ENCODE results near the gene CPNE5. TPM values are rescaled to one million over a fixed set of nuclear protein-coding genes. Genes with fewer than 3 reads are reported as not detected.

Gene CPNE5
- total RNA-seq, 1 donor from 2014 or later, result 1.3 TPM

DNA sequence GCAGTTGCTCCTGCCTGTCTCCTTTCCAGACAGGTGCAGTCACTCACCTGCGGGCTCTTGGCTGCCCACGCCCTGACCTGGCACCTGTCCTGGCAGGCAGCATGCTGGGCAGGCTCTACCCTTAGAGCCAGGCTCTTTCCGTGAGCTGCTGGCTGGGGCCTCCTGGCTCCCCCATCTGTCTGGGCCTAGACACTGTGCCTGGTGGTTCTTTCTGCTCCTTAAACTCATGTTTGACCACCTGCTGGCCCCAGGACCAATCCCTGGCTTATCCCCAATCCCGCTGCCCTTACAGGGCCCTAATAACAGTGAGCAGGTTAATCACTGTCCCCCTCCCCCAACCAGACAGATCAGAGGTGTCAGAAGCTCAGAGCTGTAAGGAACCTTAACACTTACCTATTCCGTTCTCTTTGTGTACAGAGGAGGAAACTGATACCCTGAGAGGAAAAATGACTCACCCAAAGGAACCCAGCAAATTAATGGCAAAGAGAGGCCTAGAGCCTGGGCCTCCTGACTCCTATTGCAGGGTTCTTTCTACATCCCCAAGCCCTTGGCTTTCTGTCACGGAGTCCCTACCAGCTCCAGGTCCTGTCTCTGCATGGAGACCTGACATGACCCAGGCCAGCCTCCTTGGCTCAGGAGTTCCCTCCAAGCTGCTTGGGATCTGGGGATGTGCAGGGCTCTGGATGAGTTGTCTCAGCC lies 86.9 kb downstream of the CPNE5 start:
- H3K27ac ChIP-seq, result no peak overlapping the region
- H3K36me3 ChIP-seq, result no peaks in the 10 kb centered on the region
- no peak for DNase-seq (ENCODE audit: low spot score in 2 of 2)
- H3K27me3 ChIP-seq, result no peaks in the 10 kb centered on the region
- TF ChIP-seq CTCF (IDR thresholded peaks at IDR 0.05), result no peak
- intact Hi-C loops (cut with DNase I), result no loop called here
- H3K4me1 ChIP-seq, result no peaks in the 10 kb centered on the region
- H3K9me3 ChIP-seq, result peaks cover 0 to 7% of the 10 kb centered on the region in 2 donors
- no peak overlapping the region for H3K4me3 ChIP-seq

DNA sequence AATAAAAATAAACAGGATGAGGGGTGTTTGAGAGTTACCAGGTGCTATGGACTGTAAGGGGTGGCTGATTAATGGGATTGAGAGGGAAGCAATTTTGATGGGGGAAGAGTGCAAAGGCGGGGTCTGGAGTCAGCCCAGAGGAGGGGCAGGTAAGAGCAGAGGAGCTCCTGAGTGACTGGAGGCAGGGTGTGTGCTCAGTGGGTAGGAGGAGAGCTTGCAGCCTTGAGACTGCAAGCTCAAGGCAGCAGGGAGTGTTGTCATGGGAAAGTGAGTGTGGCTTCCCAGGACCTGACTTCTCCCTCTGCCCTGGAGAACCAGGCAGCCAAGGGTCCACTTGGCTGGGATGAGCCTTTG lies 87.4 kb downstream of the CPNE5 start:
- no peak for DNase-seq (ENCODE audit: low spot score in 2 of 2)
- Histone ChIP-seq H3K36me3 (no peaks in the 10 kb centered on the region), H3K27ac (no peak overlapping the region), H3K4me3 (no peak overlapping the region), H3K9me3 (peaks cover 0 to 7% of the 10 kb centered on the region in 2 donors), H3K4me1 (no peaks in the 10 kb centered on the region), H3K27me3 (no peaks in the 10 kb centered on the region)
- no peak for TF ChIP-seq CTCF (IDR thresholded peaks at IDR 0.05)
- intact Hi-C loops (cut with DNase I), result no loop called here

DNA sequence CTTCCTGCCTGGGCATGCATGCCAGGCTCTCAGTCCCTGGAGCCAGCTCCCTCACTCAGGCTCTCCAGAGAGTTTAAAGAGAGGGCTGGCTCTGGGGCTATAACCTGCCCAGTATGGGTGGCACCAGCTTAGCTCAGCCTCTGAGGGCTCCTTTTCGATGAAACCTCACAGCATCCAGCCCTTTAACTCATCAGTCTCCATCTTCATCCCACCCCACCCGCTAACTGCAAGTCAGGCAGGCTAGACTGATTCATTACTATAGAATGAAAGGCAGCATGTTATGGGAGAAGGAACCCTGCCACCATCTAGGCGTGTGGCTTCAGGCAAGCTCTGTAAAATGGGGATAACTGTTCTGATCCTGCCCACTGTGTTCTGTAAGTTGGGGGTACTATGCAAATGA lies 88.2 kb downstream of the CPNE5 start:
- no peaks in the 10 kb centered on the region for H3K4me1 ChIP-seq
- H3K36me3 ChIP-seq, result no peaks in the 10 kb centered on the region
- no peak for DNase-seq (ENCODE audit: low spot score in 2 of 2)
- H3K27ac ChIP-seq, result no peak overlapping the region
- peaks cover 0 to 7% of the 10 kb centered on the region in 2 donors for H3K9me3 ChIP-seq
- no peak overlapping the region for H3K4me3 ChIP-seq
- intact Hi-C loops (cut with DNase I), result no loop called here
- TF ChIP-seq CTCF (IDR thresholded peaks at IDR 0.05), result no peak
- no peaks in the 10 kb centered on the region for H3K27me3 ChIP-seq

- Histone ChIP-seq H3K9me3 (peaks cover 0 to 7% of the 10 kb centered on the region in 2 donors), H3K4me1 (no peaks in the 10 kb centered on the region), H3K36me3 (no peaks in the 10 kb centered on the region), H3K4me3 (no peak overlapping the region), H3K27me3 (no peaks in the 10 kb centered on the region), H3K27ac (no peak overlapping the region)
- intact Hi-C loops (cut with DNase I), result no loop called here
- no peak for TF ChIP-seq CTCF (IDR thresholded peaks at IDR 0.05)
- no peak for DNase-seq (ENCODE audit: low spot score in 2 of 2)
These were observed 89.3 kb downstream of the CPNE5 start for GRCh38 chr6:36749829-36750489.

DNA sequence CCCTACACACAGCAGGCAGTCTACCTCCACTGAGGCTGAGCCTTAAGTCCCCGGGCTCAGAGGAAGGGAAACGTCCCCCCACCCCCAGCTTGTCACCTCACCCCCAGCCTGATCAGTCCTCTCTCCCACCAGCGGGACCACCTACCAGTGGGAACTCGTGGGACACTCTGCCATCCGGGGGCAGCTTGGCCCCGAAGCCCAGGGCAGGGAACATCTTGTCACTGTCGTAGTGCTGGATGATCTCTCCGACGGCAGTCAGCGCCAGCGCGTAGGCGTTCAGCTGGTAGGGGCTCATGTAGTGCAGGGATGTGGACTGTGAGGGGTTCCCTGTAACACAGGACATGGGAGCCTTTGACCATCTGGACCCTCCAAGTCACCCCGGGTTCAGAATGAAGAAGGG lies 93.0 kb downstream of the CPNE5 start:
- no peaks in the 10 kb centered on the region for H3K27me3 ChIP-seq
- peaks cover 0 to 7% of the 10 kb centered on the region in 2 donors for H3K9me3 ChIP-seq
- intact Hi-C loops (cut with DNase I), result no loop called here
- H3K27ac ChIP-seq, result no peak overlapping the region
- H3K4me1 ChIP-seq, result no peaks in the 10 kb centered on the region
- DNase-seq (ENCODE audit: low spot score in 2 of 2), result no peak
- H3K36me3 ChIP-seq, result no peaks in the 10 kb centered on the region
- no peak overlapping the region for H3K4me3 ChIP-seq
- no peak for TF ChIP-seq CTCF (IDR thresholded peaks at IDR 0.05)

Measured in ascending aorta (tissue), 2 donors.